Measurements from ENCODE around the gene BICDL2. TPM values are rescaled to one million over a fixed set of nuclear protein-coding genes. Genes with fewer than 3 reads are reported as not detected.

BICDL2 gene
- total and polyA plus RNA-seq, 7 experiments from 2014 or later, result 1.0 TPM; not detected in 6

DNA sequence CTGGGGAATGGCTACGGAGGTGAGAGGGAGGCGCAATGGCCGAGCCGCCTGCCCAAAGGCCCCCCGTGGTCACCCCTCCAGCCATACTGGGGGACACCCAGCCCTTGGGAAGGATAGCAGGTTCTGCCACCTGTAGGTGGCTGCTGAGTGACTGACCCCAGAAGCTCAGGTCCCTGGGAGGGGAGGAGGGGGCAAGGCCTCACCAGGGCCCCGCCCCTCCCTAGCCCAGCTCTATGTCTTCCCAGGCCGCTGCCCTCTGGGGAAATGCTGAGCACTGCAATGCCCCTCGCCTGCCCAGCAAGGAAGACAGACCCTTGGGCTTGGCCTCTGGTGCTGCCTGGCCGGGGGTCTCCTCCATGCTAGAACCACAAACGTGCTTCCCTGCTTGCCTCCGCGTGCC, 35.4 kb downstream of the BICDL2 start:
- Mint-ChIP-seq H3K4me1 (peaks cover 0 to 9% (median 4%) of the 10 kb centered on the region in 7 donors), H3K9me3 (no peaks in the 10 kb centered on the region), H3K27me3 (peaks cover 0 to 13% (median 0%) of the 10 kb centered on the region in 5 donors), H3K4me3 (no peak overlapping the region), H3K27ac (no peak overlapping the region), H3K36me3 (no peaks in the 10 kb centered on the region)
- Histone ChIP-seq H3K27me3 (ENCODE audit: control insufficient read depth in 2 of 2, insufficient read depth in 2 of 2, low read length in 2 of 2) (no peaks in the 10 kb centered on the region), H3K9me3 (ENCODE audit: control insufficient read depth in 2 of 3, low read length in 3 of 3) (no peaks in the 10 kb centered on the region), H3K4me3 (ENCODE audit: low read length) (no peak overlapping the region), H3K36me3 (ENCODE audit: control insufficient read depth in 2 of 3, insufficient read depth in 3 of 3, low read length in 3 of 3) (no peaks in the 10 kb centered on the region), H3K27ac (ENCODE audit: low read depth, low read length) (no peak overlapping the region), H3K4me1 (ENCODE audit: control insufficient read depth in 2 of 2, insufficient read depth in 2 of 2, low read length in 2 of 2) (no peaks in the 10 kb centered on the region)
- no peak for DNase-seq
- ChIA-PET CTCF (interaction anchor here (0.7 to 4.0 kb wide), 4 partner anchors 18 to 127 kb away, joined by 3 to 90 read pairs (median 4); partner anchors contain the start of genes FLYWCH2 and TNFRSF12A), POLR2A (interaction anchor here (0.7 to 1.0 kb wide), 2 partner anchors 22 to 23 kb away, joined by 3 read pairs; partner anchors contain the start of genes HCFC1R1 and THOC6)
- intact Hi-C loops (cut with micrococcal nuclease), result no loop called here
- no peak for ATAC-seq

DNA sequence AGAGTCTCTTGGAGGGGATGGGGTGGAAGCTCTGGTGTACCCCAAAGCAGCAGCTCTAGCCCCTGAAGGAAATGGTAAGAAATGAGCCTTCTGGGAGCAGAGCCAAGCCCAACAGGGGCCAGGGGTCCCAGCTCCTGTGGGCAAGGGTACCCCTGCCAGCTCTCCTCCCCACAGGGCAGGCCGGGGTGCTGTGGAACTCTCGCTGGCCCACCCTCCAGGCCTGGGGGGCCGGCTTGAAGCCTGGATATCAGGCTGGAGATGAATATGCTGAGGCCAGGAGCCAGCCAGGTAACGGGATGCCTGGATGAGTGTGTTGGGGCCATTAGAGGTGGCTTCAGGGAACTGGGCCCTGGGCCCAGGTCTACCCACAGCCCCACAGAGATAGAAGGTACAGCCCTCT, 36.2 kb downstream of the BICDL2 start:
- intact Hi-C loops (cut with micrococcal nuclease), result no loop called here
- H3K36me3 ChIP-seq (ENCODE audit: control insufficient read depth in 2 of 3, insufficient read depth in 3 of 3, low read length in 3 of 3), result no peaks in the 10 kb centered on the region
- ChIA-PET POLR2A (interaction anchor here (1.0 kb wide), 1 partner anchor 24 kb away, joined by 3 read pairs; the partner anchor contains the start of genes HCFC1R1 and THOC6), CTCF (interaction anchor here (1.2 to 1.5 kb wide), 2 partner anchors 19 to 27 kb away, joined by 3 to 5 read pairs; partner anchors contain the start of gene TNFRSF12A)
- H3K4me1 Mint-ChIP-seq, result peaks cover 0 to 9% (median 3%) of the 10 kb centered on the region in 7 donors
- H3K4me3 ChIP-seq (ENCODE audit: low read length), result no peak overlapping the region
- H3K9me3 ChIP-seq (ENCODE audit: control insufficient read depth in 2 of 3, low read length in 3 of 3), result no peaks in the 10 kb centered on the region
- no peak for DNase-seq
- H3K36me3 Mint-ChIP-seq, result no peaks in the 10 kb centered on the region
- no peaks in the 10 kb centered on the region for H3K4me1 ChIP-seq (ENCODE audit: control insufficient read depth in 2 of 2, insufficient read depth in 2 of 2, low read length in 2 of 2)
- no peak overlapping the region for H3K27ac Mint-ChIP-seq
- no peak overlapping the region for H3K27ac ChIP-seq (ENCODE audit: low read depth, low read length)
- H3K27me3 Mint-ChIP-seq, result peaks cover 0 to 13% (median 0%) of the 10 kb centered on the region in 5 donors
- no peak overlapping the region for H3K4me3 Mint-ChIP-seq
- H3K9me3 Mint-ChIP-seq, result no peaks in the 10 kb centered on the region
- no peak for ATAC-seq
- H3K27me3 ChIP-seq (ENCODE audit: control insufficient read depth in 2 of 2, insufficient read depth in 2 of 2, low read length in 2 of 2), result no peaks in the 10 kb centered on the region

DNA sequence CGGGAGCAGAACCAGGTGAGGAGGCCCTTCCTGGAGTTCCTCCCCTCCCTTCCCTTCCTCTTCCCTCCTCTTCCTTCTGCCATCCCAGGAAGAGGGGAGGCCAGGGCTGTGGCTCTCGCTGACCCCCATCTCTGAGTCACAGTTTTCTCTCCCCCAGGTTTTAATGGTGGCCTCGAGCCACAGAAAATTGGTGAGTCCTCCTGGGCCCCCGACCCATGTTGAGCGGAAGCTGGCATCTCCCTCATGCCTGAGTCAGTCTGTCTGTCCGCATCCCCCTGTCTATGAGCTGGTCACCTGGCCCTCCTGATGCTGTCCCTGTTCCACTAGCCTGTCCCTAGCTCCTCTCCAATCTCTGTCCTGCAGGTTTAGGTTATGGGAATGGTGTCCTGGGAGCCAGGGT, 36.8 kb downstream of the BICDL2 start:
- H3K36me3 Mint-ChIP-seq, result no peaks in the 10 kb centered on the region

DNA sequence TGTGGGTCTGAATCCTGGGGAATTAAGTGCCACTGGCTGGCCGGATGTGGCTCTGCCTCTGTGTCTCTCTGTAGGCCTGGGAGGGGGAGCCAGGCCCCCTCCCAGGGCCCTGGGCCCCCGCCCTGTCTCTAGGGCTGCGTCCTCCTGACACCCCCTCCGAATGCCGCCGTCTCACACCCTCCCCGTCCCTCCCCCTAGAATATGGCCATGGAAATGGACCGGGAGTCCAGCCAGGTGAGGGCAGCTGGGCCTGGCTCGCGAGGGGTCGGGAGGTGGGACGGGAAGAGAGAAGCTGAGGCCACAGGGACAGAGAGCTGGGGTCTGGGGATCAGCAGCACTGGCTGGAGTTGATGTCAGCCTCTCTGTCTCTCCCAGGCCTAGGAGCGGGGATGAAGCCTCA, 40.4 kb downstream of the BICDL2 start:
- H3K27ac Mint-ChIP-seq, result no peak overlapping the region
- no peaks in the 10 kb centered on the region for H3K36me3 ChIP-seq (ENCODE audit: control insufficient read depth in 2 of 3, insufficient read depth in 3 of 3, low read length in 3 of 3)
- ATAC-seq (no peak), DNase-seq (no peak)
- H3K4me3 ChIP-seq (ENCODE audit: low read length), result no peak overlapping the region
- no peaks in the 10 kb centered on the region for H3K4me1 Mint-ChIP-seq
- H3K9me3 ChIP-seq (ENCODE audit: control insufficient read depth in 2 of 3, low read length in 3 of 3), result no peaks in the 10 kb centered on the region
- H3K36me3 Mint-ChIP-seq, result no peaks in the 10 kb centered on the region
- no peaks in the 10 kb centered on the region for H3K27me3 ChIP-seq (ENCODE audit: control insufficient read depth in 2 of 2, insufficient read depth in 2 of 2, low read length in 2 of 2)
- POLR2A ChIA-PET, result interaction anchor here (0.9 kb wide), 1 partner anchor 12 kb away, joined by 3 read pairs; no protein-coding TSS in a partner anchor
- no peaks in the 10 kb centered on the region for H3K4me1 ChIP-seq (ENCODE audit: control insufficient read depth in 2 of 2, insufficient read depth in 2 of 2, low read length in 2 of 2)
- no peaks in the 10 kb centered on the region for H3K9me3 Mint-ChIP-seq
- no peak overlapping the region for H3K4me3 Mint-ChIP-seq
- peaks cover 0 to 7% (median 0%) of the 10 kb centered on the region in 5 donors for H3K27me3 Mint-ChIP-seq
- CTCF ChIA-PET, result interaction anchor here (0.8 kb wide), 1 partner anchor 31 kb away, joined by 3 read pairs; no protein-coding TSS in a partner anchor
- intact Hi-C loops (cut with micrococcal nuclease), result no loop called here
- no peak overlapping the region for H3K27ac ChIP-seq (ENCODE audit: low read depth, low read length)

More for the DNA sequence above, 36.8 kb downstream of the BICDL2 start:
- ChIA-PET POLR2A (no interaction called here), CTCF (interaction anchor here (1.2 kb wide), 1 partner anchor 28 kb away, joined by 3 read pairs; no protein-coding TSS in a partner anchor)
- H3K4me1 ChIP-seq (ENCODE audit: control insufficient read depth in 2 of 2, insufficient read depth in 2 of 2, low read length in 2 of 2), result no peaks in the 10 kb centered on the region
- DNase-seq (no peak), ATAC-seq (no peak)
- Mint-ChIP-seq H3K27ac (no peak overlapping the region), H3K4me1 (peaks cover 0 to 7% (median 2%) of the 10 kb centered on the region in 7 donors), H3K4me3 (no peak overlapping the region), H3K27me3 (peaks cover 0 to 10% (median 0%) of the 10 kb centered on the region in 5 donors), H3K9me3 (no peaks in the 10 kb centered on the region)
- no peak overlapping the region for H3K27ac ChIP-seq (ENCODE audit: low read depth, low read length)
- H3K9me3 ChIP-seq (ENCODE audit: control insufficient read depth in 2 of 3, low read length in 3 of 3), result no peaks in the 10 kb centered on the region
- intact Hi-C loops (cut with micrococcal nuclease), result no loop called here
- no peaks in the 10 kb centered on the region for H3K36me3 ChIP-seq (ENCODE audit: control insufficient read depth in 2 of 3, insufficient read depth in 3 of 3, low read length in 3 of 3)
- no peaks in the 10 kb centered on the region for H3K27me3 ChIP-seq (ENCODE audit: control insufficient read depth in 2 of 2, insufficient read depth in 2 of 2, low read length in 2 of 2)
- H3K4me3 ChIP-seq (ENCODE audit: low read length), result no peak overlapping the region

DNA sequence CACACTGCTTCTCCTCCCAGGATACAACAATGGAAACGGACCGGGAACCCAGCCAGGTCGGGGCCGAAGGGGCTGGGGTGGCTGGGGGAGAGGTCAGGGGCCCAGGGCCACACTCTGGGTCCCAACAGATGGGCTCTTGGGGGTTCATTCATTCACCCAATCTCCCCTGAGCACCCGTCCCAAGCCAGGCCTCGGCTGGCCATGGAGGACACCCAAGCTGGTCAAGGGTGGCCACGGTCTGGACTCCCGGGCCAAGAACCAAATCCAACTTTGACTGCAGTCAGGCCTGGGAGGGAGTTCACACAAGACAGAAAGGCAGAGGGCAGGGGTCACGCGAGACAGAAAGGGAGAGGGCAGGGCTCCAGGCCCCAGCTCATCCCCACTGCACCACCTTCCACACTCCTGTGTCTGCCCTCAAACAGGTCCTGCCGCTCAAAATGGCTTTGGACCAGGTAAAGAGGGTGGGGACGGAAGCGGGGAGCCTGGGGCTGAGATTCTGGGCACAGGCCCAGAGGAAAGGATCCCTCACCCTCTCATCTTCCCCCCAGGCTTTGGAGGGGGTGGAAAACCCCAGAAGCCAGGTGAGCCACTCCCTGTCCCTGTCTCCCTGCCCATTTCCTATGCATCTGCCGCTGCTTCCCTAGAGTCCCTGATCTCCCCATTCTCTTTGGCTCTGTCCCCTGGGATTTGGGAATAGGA, 44.2 kb downstream of the BICDL2 start:
- Histone ChIP-seq H3K36me3 (ENCODE audit: control insufficient read depth in 2 of 3, insufficient read depth in 3 of 3, low read length in 3 of 3) (no peaks in the 10 kb centered on the region), H3K4me1 (ENCODE audit: control insufficient read depth in 2 of 2, insufficient read depth in 2 of 2, low read length in 2 of 2) (no peaks in the 10 kb centered on the region), H3K9me3 (ENCODE audit: control insufficient read depth in 2 of 3, low read length in 3 of 3) (no peaks in the 10 kb centered on the region), H3K27ac (ENCODE audit: low read depth, low read length) (no peak overlapping the region), H3K27me3 (ENCODE audit: control insufficient read depth in 2 of 2, insufficient read depth in 2 of 2, low read length in 2 of 2) (no peaks in the 10 kb centered on the region), H3K4me3 (ENCODE audit: low read length) (no peak overlapping the region)
- ChIA-PET CTCF (no interaction called here), POLR2A (no interaction called here)
- ATAC-seq (no peak), DNase-seq (no peak)
- H3K27me3 Mint-ChIP-seq, result peaks cover 0 to 6% (median 0%) of the 10 kb centered on the region in 5 donors
- H3K36me3 Mint-ChIP-seq, result no peaks in the 10 kb centered on the region
- H3K4me3 Mint-ChIP-seq, result no peak overlapping the region
- H3K27ac Mint-ChIP-seq, result no peak overlapping the region
- peaks cover 0 to 2% (median 0%) of the 10 kb centered on the region in 11 donors for H3K9me3 Mint-ChIP-seq
- no peaks in the 10 kb centered on the region for H3K4me1 Mint-ChIP-seq
- intact Hi-C loops (cut with micrococcal nuclease), result no loop called here

DNA sequence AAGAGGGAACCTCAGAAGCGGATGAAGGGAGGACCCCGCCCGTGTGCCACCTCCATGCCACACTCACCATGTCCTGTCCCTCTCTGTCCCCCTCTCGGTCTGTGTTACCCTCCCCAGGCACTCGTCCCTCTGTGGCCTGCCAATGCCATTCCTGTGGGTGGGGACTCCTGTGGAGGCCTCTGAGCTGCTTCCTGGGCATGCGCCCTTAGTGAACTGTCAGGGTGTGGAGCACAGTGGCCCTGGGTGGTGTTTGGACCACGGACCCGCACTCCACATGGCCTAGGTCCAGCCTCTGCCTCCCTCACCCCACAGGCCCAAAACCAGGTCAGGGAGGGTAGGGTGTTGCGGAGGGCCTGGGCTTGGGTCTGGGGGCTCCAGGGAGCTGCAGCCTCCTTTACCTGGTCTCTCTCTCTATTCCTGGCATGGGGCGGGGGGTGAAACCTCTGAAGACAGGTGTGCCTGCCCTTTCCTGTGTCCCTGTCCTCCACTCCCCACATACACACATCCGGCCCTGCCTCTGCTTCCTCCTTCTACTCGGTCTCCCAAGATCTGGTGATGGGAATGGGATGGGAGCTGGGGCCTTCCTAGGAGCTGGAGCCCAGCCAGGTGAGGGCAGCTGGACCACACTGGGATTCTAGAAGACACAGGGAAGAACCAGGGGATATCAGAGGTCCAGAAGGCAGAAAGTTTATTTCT, 45.0 kb downstream of the BICDL2 start:
- peaks cover 0 to 2% (median 0%) of the 10 kb centered on the region in 11 donors for H3K9me3 Mint-ChIP-seq
- no peaks in the 10 kb centered on the region for H3K36me3 ChIP-seq (ENCODE audit: control insufficient read depth in 2 of 3, insufficient read depth in 3 of 3, low read length in 3 of 3)

More for the DNA sequence above, 45.0 kb downstream of the BICDL2 start:
- Histone ChIP-seq H3K4me3 (ENCODE audit: low read length) (no peak overlapping the region), H3K4me1 (ENCODE audit: control insufficient read depth in 2 of 2, insufficient read depth in 2 of 2, low read length in 2 of 2) (no peaks in the 10 kb centered on the region), H3K27ac (ENCODE audit: low read depth, low read length) (no peak overlapping the region), H3K9me3 (ENCODE audit: control insufficient read depth in 2 of 3, low read length in 3 of 3) (no peaks in the 10 kb centered on the region), H3K27me3 (ENCODE audit: control insufficient read depth in 2 of 2, insufficient read depth in 2 of 2, low read length in 2 of 2) (no peaks in the 10 kb centered on the region)
- H3K27ac Mint-ChIP-seq, result no peak overlapping the region
- no peak overlapping the region for H3K4me3 Mint-ChIP-seq
- no peaks in the 10 kb centered on the region for H3K4me1 Mint-ChIP-seq
- ATAC-seq (no peak), DNase-seq (no peak)
- H3K27me3 Mint-ChIP-seq, result peaks cover 0 to 6% (median 0%) of the 10 kb centered on the region in 5 donors
- intact Hi-C loops (cut with micrococcal nuclease), result no loop called here
- POLR2A ChIA-PET, result no interaction called here
- H3K36me3 Mint-ChIP-seq, result no peaks in the 10 kb centered on the region
- CTCF ChIA-PET, result interaction anchor here (0.6 to 0.9 kb wide), 2 partner anchors 9 to 12 kb away, joined by 3 read pairs; no protein-coding TSS in a partner anchor
